Measurements from ENCODE around the gene PCDH1. TPM values are rescaled to one million over a fixed set of nuclear protein-coding genes. Genes with fewer than 3 reads are reported as not detected.

PCDH1 gene
- total and polyA plus RNA-seq, 3 donors from 2014 or later = 5.6 to 10.6 (median 9.6) TPM

- intact Hi-C loops (cut with DNase I; ENCODE audit: low total_unique reads) = no loop called here
- peaks cover 3% of the 10 kb centered on the region for H3K4me1 ChIP-seq
- no peak overlapping the region for H3K4me3 ChIP-seq
- TF ChIP-seq CTCF (IDR thresholded peaks at IDR 0.05) = no peak
- TF ChIP-seq POLR2A (IDR thresholded peaks at IDR 0.05) = no peak
- no peak for DNase-seq
- H3K27ac ChIP-seq = no peak overlapping the region
- H3K27me3 ChIP-seq = no peaks in the 10 kb centered on the region
- no peaks in the 10 kb centered on the region for H3K9me3 ChIP-seq
- 44 to 55% methylated on average over 5 of the region's 5 CpGs for WGBS, 2 donors
- no peaks in the 10 kb centered on the region for H3K36me3 ChIP-seq (ENCODE audit: low read depth, missing control alignments)
Measured at GRCh38 chr5:141858079-141858765, 20.0 kb downstream of the PCDH1 start.

- H3K27ac ChIP-seq = no peak overlapping the region
- no peak overlapping the region for H3K4me3 ChIP-seq
- H3K4me1 ChIP-seq = peaks cover 3% of the 10 kb centered on the region
- no peaks in the 10 kb centered on the region for H3K27me3 ChIP-seq
- H3K36me3 ChIP-seq (ENCODE audit: low read depth, missing control alignments) = no peaks in the 10 kb centered on the region
- 91 to 95% methylated on average over 12 of the region's 12 CpGs for WGBS, 2 donors
- H3K9me3 ChIP-seq = no peaks in the 10 kb centered on the region
- no peak for DNase-seq
- TF ChIP-seq CTCF (IDR thresholded peaks at IDR 0.05) = no peak
- no peak for TF ChIP-seq POLR2A (IDR thresholded peaks at IDR 0.05)
- intact Hi-C loops (cut with DNase I; ENCODE audit: low total_unique reads) = no loop called here
Measured at GRCh38 chr5:141857226-141857625, 21.0 kb downstream of the PCDH1 start.

- Histone ChIP-seq H3K36me3 (ENCODE audit: low read depth, missing control alignments) (no peaks in the 10 kb centered on the region), H3K4me1 (peaks cover 3% of the 10 kb centered on the region), H3K27me3 (no peaks in the 10 kb centered on the region), H3K4me3 (no peak overlapping the region), H3K27ac (no peak overlapping the region), H3K9me3 (no peaks in the 10 kb centered on the region)
- TF ChIP-seq POLR2A (IDR thresholded peaks at IDR 0.05) (no peak), CTCF (IDR thresholded peaks at IDR 0.05) (no peak)
- 93 to 94% methylated on average over 18 to 20 of the region's 21 CpGs for WGBS, 2 donors
- no peak for DNase-seq
- intact Hi-C loops (cut with DNase I; ENCODE audit: low total_unique reads) = no loop called here
Measured at GRCh38 chr5:141856037-141856790, 22.0 kb downstream of the PCDH1 start.

- intact Hi-C loops (cut with DNase I; ENCODE audit: low total_unique reads) = no loop called here
- 50 to 62% methylated on average over 5 to 8 of the region's 8 CpGs for whole genome bisulfite sequencing, 2 donors
- TF ChIP-seq POLR2A (IDR thresholded peaks at IDR 0.05) (no peak), CTCF (IDR thresholded peaks at IDR 0.05) (no peak)
- Histone ChIP-seq H3K9me3 (no peaks in the 10 kb centered on the region), H3K36me3 (ENCODE audit: low read depth, missing control alignments) (no peaks in the 10 kb centered on the region), H3K27ac (no peak overlapping the region), H3K4me3 (no peak overlapping the region), H3K27me3 (no peaks in the 10 kb centered on the region), H3K4me1 (peaks cover 3% of the 10 kb centered on the region)
- no peak for DNase-seq
Measured at GRCh38 chr5:141855265-141856036, 22.8 kb downstream of the PCDH1 start.

Measured in testis (tissue), 3 donors.